GM10266 (cell line): Measurements from ENCODE around the gene IFNB1.

Experiments used
- DNase-seq: peaks from one replicate; pipeline ENCODE4 v3.0.0; 2012; ENCODE audit errors: extremely low spot score
- CTCF ChIP-seq: IDR thresholded peaks from 2 replicates; pipeline ENCODE4 v1.5.1; 2012; ENCODE audit warnings: mild to moderate bottlenecking, low read depth; ENCODE audit not compliant: control insufficient read depth, insufficient read depth; ENCODE audit errors: missing control alignments

The IFNB1 gene

GRCh38 chr9:21085005-21085404, 7.3 kb upstream of the IFNB1 start:
- no peak for DNase-seq
- TF ChIP-seq CTCF: no peak

GRCh38 chr9:21084242-21084850, 6.6 kb upstream of the IFNB1 start:
- TF ChIP-seq CTCF: no peak

GRCh38 chr9:21082671-21083070, 4.9 kb upstream of the IFNB1 start:
- no peak for DNase-seq

More at GRCh38 chr9:21084242-21084850, 6.6 kb upstream of the IFNB1 start:
- DNase-seq: no peak

GRCh38 chr9:21081999-21082398, 4.3 kb upstream of the IFNB1 start:
- DNase-seq: no peak
- no peak for TF ChIP-seq CTCF

More at GRCh38 chr9:21082671-21083070, 4.9 kb upstream of the IFNB1 start:
- TF ChIP-seq CTCF: no peak

GRCh38 chr9:21081451-21081850, 3.7 kb upstream of the IFNB1 start:
- DNase-seq: no peak
- TF ChIP-seq CTCF: no peak

- TF ChIP-seq CTCF: no peak
- no peak for DNase-seq
Measured at GRCh38 chr9:21080793-21081192, 3.1 kb upstream of the IFNB1 start.

GRCh38 chr9:21078702-21079101, 960 bp upstream of the IFNB1 start:
- no peak for TF ChIP-seq CTCF
- no peak for DNase-seq
